Colonic mucosa (tissue), 4 donors: Measurements from ENCODE around the gene SAMD4A. TPM values are rescaled to one million over a fixed set of nuclear protein-coding genes. Genes with fewer than 3 reads are reported as not detected.

Source experiments
- DNase-seq: peaks from one replicate; pipeline ENCODE4 v3.0.0-alpha.2; 2020
- H3K27ac ChIP-seq: fragments of 200-600 bp; one replicate; pipeline ENCODE4 v1.8.0; 2021
- H3K27me3 ChIP-seq: fragments of 200-600 bp; one replicate; pipeline ENCODE4 v1.8.0; 2021
- H3K36me3 ChIP-seq: fragments of 200-600 bp; one replicate; pipeline ENCODE4 v1.8.0; 2021
- H3K4me1 ChIP-seq: fragments of 200-600 bp; one replicate; pipeline ENCODE4 v1.8.0; 2021; ENCODE audit warnings: mild to moderate bottlenecking
- H3K4me3 ChIP-seq: fragments of 200-600 bp; one replicate; pipeline ENCODE4 v1.8.0; 2021
- H3K9ac ChIP-seq, 2 donors: one replicate each; pipeline ENCODE4 v1.7.0; 2013; ENCODE audit warnings: control low read depth in 2 of 2, low read depth in 2 of 2, low read length in 2 of 2
- H3K9me3 ChIP-seq: fragments of 200-600 bp; one replicate; pipeline ENCODE4 v1.8.0; 2021
- CTCF ChIP-seq: fragments of 200-600 bp; IDR thresholded peaks from one replicate; pipeline ENCODE4 v1.8.0; 2022; ENCODE audit warnings: antibody characterized with exemption, mild to moderate bottlenecking
- intact Hi-C: fragments of 100-400 bp; cut with DNase I; formaldehyde crosslinking; loops from one replicate; pipeline ENCODE4 v1.14.1; 2022
- total RNA-seq, 2 donors: library from RNA; stranded (reverse); fragmentation: NEBNext Ultra II Directional in 1 of 2; extraction: Animal tissue kit (Norgen Biotek cat#: 25700) in 1 of 2; gene quantifications; one replicate each; pipeline ENCODE4 v1.2.1, GENCODE V29; 2021
- donor health status: healthy.
- donor health status: DM: no; HTN: no; CAD: no.
- donor health status: DM: no; HTN: no; CAD: no.

SAMD4A gene
- total RNA-seq, 2 donors from 2014 or later: 5.6 to 31.3 TPM

- no peak for DNase-seq
- H3K27ac ChIP-seq: no peak overlapping the region
- no peaks in the 10 kb centered on the region for H3K9me3 ChIP-seq
- no peak overlapping the region for H3K4me3 ChIP-seq
- no peaks in the 10 kb centered on the region for H3K36me3 ChIP-seq
- TF ChIP-seq CTCF: no peak
- intact Hi-C loops: no loop called here
- H3K9ac ChIP-seq: no peak overlapping the region
- no peaks in the 10 kb centered on the region for H3K4me1 ChIP-seq
- no peaks in the 10 kb centered on the region for H3K27me3 ChIP-seq
Measured at GRCh38 chr14:54785136-54785777, 218.3 kb downstream of the SAMD4A start.

- Histone ChIP-seq H3K9me3 (no peaks in the 10 kb centered on the region), H3K9ac (no peak overlapping the region), H3K4me3 (no peak overlapping the region), H3K27ac (no peak overlapping the region), H3K36me3 (no peaks in the 10 kb centered on the region), H3K4me1 (no peaks in the 10 kb centered on the region), H3K27me3 (no peaks in the 10 kb centered on the region)
- TF ChIP-seq CTCF: no peak
- intact Hi-C loops: no loop called here
- DNase-seq: no peak
Measured at GRCh38 chr14:54785778-54786770, 219.1 kb downstream of the SAMD4A start.

- no peak overlapping the region for H3K4me3 ChIP-seq
- H3K27me3 ChIP-seq: no peaks in the 10 kb centered on the region
- no peak for DNase-seq
- intact Hi-C loops: no loop called here
- no peak for TF ChIP-seq CTCF
- no peaks in the 10 kb centered on the region for H3K9me3 ChIP-seq
- no peak overlapping the region for H3K9ac ChIP-seq
- H3K4me1 ChIP-seq: no peaks in the 10 kb centered on the region
- H3K27ac ChIP-seq: no peak overlapping the region
- no peaks in the 10 kb centered on the region for H3K36me3 ChIP-seq
Measured at GRCh38 chr14:54786838-54787237, 219.9 kb downstream of the SAMD4A start.

- H3K27me3 ChIP-seq: no peaks in the 10 kb centered on the region
- H3K9ac ChIP-seq: no peak overlapping the region
- no peaks in the 10 kb centered on the region for H3K9me3 ChIP-seq
- H3K36me3 ChIP-seq: no peaks in the 10 kb centered on the region
- intact Hi-C loops: no loop called here
- no peak for DNase-seq
- no peak for TF ChIP-seq CTCF
- H3K27ac ChIP-seq: no peak overlapping the region
- H3K4me3 ChIP-seq: no peak overlapping the region
- no peaks in the 10 kb centered on the region for H3K4me1 ChIP-seq
Measured at GRCh38 chr14:54787261-54787660, 220.3 kb downstream of the SAMD4A start.

- H3K4me3 ChIP-seq: no peak overlapping the region
- H3K9ac ChIP-seq: no peak overlapping the region
- no peak for TF ChIP-seq CTCF
- H3K9me3 ChIP-seq: no peaks in the 10 kb centered on the region
- DNase-seq: no peak
- no peaks in the 10 kb centered on the region for H3K36me3 ChIP-seq
- no peaks in the 10 kb centered on the region for H3K27me3 ChIP-seq
- H3K4me1 ChIP-seq: no peaks in the 10 kb centered on the region
- no peak overlapping the region for H3K27ac ChIP-seq
- intact Hi-C loops: no loop called here
Measured at GRCh38 chr14:54788701-54789100, 221.8 kb downstream of the SAMD4A start.
